IPS DF 6.9 (cell line): ENCODE results near the gene LTC4S.
A peak's percentile ranks its signal among the peaks of the same experiment; 100 is the strongest.

Experiments used
- DNase-seq: peaks from one replicate; pipeline ENCODE4 v3.0.0-alpha.2; 2013; ENCODE audit warnings: low read depth, low spot score
- H3K27ac ChIP-seq: one replicate; pipeline ENCODE4 v1.5.1; 2013; ENCODE audit warnings: low read length, control low read depth
- H3K27me3 ChIP-seq: 2 replicates; pipeline ENCODE4 v1.6.1; 2013; ENCODE audit warnings: mild to moderate bottlenecking, low read length; ENCODE audit not compliant: control insufficient read depth, insufficient read depth
- H3K36me3 ChIP-seq: 2 replicates; pipeline ENCODE4 v1.6.1; 2013; ENCODE audit warnings: low read length; ENCODE audit not compliant: control insufficient read depth, insufficient read depth
- H3K4me1 ChIP-seq: 2 replicates; pipeline ENCODE4 v1.6.1; 2013; ENCODE audit warnings: low read length; ENCODE audit not compliant: control insufficient read depth, insufficient read depth
- H3K4me3 ChIP-seq: 2 replicates; pipeline ENCODE4 v1.5.1; 2013; ENCODE audit warnings: mild to moderate bottlenecking, low read length
- H3K9me3 ChIP-seq: 2 replicates; pipeline ENCODE4 v1.6.1; 2013; ENCODE audit warnings: low read length, inconsistent platforms; ENCODE audit not compliant: control insufficient read depth, insufficient read depth
- WGBS: extraction: QIAGEN DNeasy Blood & Tissue Kit; methylation state at CpG from one replicate; pipeline ENCODE4 v1.1.7; 2013; ENCODE audit warnings: mixed read lengths, missing lambda C conversion rate; ENCODE audit not compliant: insufficient read length, insufficient coverage; 5-methylcytosine and 5-hydroxymethylcytosine counted together

The LTC4S gene

DNA sequence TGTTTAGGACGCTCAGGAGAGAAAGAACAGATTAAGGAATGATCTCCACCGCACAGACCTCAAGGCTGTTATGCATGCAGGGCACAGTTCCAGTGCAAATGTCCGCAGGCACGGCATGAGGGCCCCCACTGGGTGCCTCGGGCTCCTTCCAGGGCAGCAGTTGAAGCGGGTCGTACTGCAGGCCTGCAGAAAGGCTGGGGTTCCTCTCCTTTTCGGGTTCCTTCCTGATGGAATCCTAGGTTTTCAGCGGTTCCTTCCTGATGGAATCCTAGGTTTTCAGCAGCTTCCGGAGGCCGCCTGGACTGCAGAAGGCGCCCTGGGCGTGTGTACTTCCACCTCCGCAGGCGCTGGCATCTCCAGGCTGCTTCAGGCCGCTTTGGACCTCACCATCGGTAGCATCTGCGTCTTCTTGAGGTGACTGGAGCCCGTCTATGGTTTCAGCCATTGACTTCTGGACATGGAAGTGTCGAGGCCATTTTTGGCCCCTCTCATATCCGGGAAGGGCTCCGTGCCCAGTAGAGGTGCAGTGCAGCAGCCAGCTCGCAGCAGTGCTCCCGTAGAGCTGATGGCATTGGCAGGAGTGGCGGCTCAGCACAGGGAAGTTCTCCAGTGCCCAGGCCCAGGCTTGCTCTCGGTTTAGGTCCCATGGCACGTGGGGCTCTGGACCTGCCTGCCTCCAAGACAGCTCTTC is 18.5 kb downstream of the LTC4S start:
- Histone ChIP-seq H3K4me3 (no peak overlapping the region), H3K36me3 (0 out of 2 replicates have a peak, but pooled peaks cover 2% of the 10 kb centered on the region), H3K9me3 (no peaks in the 10 kb centered on the region), H3K4me1 (peaks cover 3% of the 10 kb centered on the region; the same call in 1 of the 2 replicates), H3K27ac (no peak overlapping the region), H3K27me3 (no peaks in the 10 kb centered on the region)
- DNase-seq, result no peak
- no CpG with 5 or more reads among the region's 27 CpGs for WGBS

DNA sequence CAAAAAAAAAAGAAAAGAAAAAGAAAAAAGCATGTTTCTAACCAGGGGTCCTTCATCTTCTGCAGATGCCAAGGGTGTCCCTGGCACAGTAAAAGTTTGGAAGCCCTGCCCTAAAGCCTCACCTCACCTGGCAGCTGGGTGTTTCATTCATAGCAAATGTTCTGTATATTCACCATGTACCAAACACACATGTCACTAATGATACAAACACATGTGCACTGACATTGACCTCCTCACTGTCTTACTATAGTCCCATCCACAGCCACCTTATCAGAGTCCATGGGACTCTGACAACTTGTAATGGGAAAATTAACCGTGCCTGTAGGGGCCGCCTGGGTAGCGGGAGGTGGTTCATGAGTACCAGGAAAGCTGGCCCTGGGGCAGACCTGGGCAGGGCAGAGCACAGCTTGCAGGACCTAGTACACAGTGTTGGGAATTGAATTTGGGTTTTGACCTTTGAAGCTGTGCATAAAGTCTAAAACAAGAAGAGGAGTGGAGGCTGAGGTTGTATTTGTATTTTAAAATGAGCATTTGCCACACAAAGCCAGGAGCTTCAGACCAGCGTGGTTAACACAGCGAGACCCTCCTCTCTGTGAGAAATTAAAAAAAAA is 19.3 kb downstream of the LTC4S start:
- Histone ChIP-seq H3K36me3 (0 out of 2 replicates have a peak, but pooled peaks cover 2% of the 10 kb centered on the region), H3K4me3 (no peak overlapping the region), H3K4me1 (peaks cover 3% of the 10 kb centered on the region; the same call in 1 of the 2 replicates), H3K9me3 (no peaks in the 10 kb centered on the region), H3K27me3 (no peaks in the 10 kb centered on the region), H3K27ac (no peak overlapping the region)
- no peak for DNase-seq
- no CpG with 5 or more reads among the region's 5 CpGs for WGBS

DNA sequence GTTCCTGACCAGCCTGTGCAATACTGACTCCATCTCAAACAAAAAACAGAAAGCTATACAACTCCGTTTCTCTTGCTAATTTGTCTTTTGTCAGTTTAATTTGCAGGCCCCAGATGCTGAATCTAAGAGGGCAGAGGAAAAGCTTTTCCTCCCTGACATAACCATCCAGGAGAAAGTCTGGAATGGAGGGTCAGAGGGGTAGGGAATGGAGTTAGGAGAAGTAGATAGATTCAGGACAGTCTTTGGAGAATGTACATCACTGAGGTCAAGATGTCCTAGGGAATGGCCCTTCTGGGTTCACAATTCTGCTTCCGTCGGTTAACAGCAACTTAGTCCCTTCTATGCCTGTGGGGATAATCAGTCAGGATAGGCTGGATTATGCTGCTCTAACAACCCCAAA is 20.3 kb downstream of the LTC4S start:
- Histone ChIP-seq H3K9me3 (no peaks in the 10 kb centered on the region), H3K4me1 (peaks cover 6% of the 10 kb centered on the region), H3K36me3 (0 out of 2 replicates have a peak, but pooled peaks cover 2% of the 10 kb centered on the region), H3K27me3 (no peaks in the 10 kb centered on the region), H3K4me3 (no peak overlapping the region), H3K27ac (no peak overlapping the region)
- WGBS, result no CpG with 5 or more reads among the region's 3 CpGs
- no peak for DNase-seq

DNA sequence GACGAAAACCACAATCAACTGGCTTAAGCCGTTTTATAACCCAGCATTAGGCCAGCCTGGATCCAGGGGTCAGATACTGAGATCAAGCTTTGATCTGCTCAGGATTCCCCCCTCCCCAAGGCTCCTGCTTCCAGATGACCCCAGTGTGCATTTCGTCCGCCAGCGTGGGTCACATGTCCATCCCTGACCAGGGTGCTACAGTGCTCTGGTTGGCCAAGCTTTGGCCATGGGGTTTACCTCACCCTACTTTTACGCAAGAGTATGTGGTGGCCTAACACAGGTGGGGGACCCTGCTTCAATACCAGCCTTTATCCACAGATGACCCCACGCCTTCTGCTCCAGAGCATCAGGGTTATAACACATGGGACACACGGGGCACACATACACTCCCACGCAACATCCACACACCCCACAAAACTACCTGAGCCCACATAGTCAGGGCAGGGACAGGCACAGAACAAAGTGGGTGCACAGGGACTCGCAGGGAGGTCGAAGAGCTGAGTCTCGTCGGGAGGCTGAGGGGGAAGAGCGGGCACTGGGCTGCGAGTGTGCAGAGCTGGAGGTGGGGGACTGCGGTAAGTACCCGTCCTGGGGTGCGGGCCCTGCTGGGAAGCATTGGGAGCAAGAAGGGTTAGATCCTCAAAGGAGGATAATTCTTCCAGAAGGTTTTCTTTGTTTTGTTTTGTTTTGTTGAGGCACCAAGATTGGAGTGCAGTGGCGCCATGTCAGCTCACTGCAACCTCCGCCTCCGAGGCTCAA is 21.9 kb downstream of the LTC4S start:
- Histone ChIP-seq H3K9me3 (no peaks in the 10 kb centered on the region), H3K27ac (no peak overlapping the region), H3K4me3 (no peak overlapping the region), H3K36me3 (0 out of 2 replicates have a peak, but pooled peaks cover 2% of the 10 kb centered on the region), H3K4me1 (peaks cover 10% of the 10 kb centered on the region), H3K27me3 (no peaks in the 10 kb centered on the region)
- no peak for DNase-seq
- no CpG with 5 or more reads among the region's 21 CpGs for WGBS

DNA sequence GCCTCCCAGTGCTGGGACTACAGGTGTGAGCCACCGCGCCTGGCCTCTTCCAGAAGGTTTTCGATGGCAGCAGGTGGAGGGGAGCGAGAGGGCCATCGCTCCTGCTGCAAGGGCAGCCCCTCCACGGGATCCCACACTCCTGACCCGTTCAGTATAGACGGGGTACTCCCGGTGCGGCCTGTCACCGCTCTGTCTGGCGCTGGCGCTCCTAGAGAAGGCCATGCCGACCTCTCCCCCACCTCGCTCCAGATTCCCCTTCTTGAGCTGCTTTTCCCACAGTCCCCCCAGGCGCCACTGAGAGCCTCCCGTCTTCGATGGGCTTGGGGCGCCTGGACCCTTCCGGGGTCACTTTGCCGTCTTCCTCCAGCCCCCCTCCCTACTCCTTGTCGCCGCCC is 22.6 kb downstream of the LTC4S start:
- H3K9me3 ChIP-seq, result no peaks in the 10 kb centered on the region
- no peak overlapping the region for H3K27ac ChIP-seq
- H3K36me3 ChIP-seq, result 0 out of 2 replicates have a peak, but pooled peaks cover 2% of the 10 kb centered on the region
- H3K4me3 ChIP-seq, result peak overlapping the region; percentile 40; the same call in 1 of the 2 replicates
- no CpG with 5 or more reads among the region's 23 CpGs for WGBS
- H3K27me3 ChIP-seq, result no peaks in the 10 kb centered on the region
- H3K4me1 ChIP-seq, result peaks cover 10% of the 10 kb centered on the region
- DNase-seq, result no peak

DNA sequence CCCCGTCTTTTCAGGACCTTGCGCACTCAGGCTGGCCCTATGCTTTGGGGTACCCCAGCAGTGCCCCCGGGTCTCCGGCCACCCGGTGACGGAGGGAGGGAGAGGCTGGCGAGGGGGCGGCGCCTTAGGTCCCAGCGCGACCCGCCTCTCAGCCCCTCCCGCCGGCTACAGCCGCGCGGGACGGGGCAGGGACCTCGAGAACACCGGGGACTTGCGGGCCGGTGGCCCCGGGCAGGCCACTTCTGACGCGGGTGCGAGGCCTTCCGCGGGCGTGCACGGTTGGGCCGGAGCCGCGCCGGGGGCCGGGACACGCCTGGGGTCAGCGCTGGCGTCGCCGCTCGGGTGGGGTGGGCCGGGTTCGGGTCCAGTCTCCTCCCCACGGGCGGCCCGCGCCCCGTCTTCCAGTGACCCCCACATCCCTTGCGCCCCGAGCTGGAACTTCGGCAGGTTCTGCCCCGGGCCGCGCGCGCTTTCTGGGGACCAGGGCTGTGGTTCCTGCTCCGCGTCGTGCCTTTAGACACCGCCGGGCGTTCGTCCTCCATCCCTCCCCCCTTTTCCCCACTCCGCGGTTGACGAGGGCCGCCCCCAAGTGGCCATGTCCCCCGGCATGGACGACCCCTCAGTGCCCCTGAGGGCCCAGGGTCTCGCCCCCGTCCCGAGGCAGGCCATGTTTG is 23.1 kb downstream of the LTC4S start:
- no peak overlapping the region for H3K27ac ChIP-seq
- 0 out of 2 replicates have a peak, but pooled peaks cover 2% of the 10 kb centered on the region for H3K36me3 ChIP-seq
- peak overlapping the region; percentile 40; the same call in 1 of the 2 replicates for H3K4me3 ChIP-seq
- no CpG with 5 or more reads among the region's 72 CpGs for WGBS
- H3K9me3 ChIP-seq, result no peaks in the 10 kb centered on the region
- H3K27me3 ChIP-seq, result no peaks in the 10 kb centered on the region
- H3K4me1 ChIP-seq, result peaks cover 10% of the 10 kb centered on the region
- no peak for DNase-seq

DNA sequence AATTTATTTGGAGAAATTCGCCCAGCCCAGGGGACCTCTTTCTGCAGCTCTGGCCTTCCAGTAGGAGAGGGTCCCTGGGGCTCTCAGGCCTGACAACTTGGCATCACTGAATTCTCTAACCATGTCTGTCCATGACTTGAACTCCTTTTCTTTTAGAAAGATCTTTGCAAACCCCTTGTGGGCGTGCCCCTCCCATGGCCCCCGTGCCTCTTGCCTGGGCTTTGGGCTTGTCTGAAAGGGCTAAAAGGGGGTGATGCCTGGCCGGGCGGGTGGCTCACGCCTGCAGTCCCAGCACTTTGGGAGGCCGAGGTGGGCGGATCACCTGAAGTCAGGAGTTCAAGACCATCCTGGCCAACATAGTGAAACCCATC is 23.7 kb downstream of the LTC4S start:
- DNase-seq, result no peak
- H3K27me3 ChIP-seq, result no peaks in the 10 kb centered on the region
- peaks cover 8% of the 10 kb centered on the region for H3K4me1 ChIP-seq
- H3K4me3 ChIP-seq, result no peak overlapping the region
- 0 out of 2 replicates have a peak, but pooled peaks cover under 1% of the 10 kb centered on the region for H3K36me3 ChIP-seq
- H3K27ac ChIP-seq, result no peak overlapping the region
- no peaks in the 10 kb centered on the region for H3K9me3 ChIP-seq
- WGBS, result no CpG with 5 or more reads among the region's 8 CpGs

DNA sequence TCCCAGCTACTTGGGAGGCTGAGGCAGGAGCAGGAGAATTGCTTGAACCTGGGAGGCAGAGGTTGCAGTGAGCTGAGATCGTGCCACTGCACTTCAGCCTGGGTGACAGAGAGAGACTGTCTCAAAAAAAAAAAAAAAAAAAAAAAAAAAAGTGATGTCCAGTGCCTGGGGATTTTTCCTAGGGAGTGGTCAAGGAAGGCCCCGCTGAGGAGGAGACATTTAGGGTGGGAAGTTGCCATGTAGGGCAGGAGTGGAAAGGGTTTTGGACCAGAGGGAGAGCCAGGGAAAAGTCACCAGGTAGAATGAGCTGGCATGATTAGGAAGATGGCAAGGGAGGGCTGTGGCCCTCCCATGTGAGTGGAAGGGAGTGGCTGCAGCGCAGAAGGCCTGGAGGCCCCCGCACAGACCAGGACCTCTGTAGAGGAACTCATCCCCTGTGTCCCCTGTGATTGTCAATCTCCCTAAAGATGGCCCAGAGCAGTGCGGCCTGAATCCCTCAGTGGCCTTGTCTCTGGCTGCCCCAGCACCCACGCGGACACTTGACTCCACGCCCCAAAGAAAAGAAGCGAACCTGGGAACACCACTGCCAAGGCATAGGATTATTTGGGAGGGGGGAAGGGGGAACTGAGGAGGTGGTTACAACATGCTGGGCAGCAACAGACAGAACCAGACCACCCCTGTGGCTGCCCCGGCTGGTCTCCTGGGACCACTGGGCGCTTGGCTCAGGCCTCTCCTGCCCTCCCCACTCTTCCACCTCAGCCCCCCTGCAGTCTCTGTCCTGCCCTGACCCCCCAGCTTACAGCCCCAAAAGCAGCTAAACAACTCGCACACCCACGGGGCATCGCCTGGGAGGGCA is 24.3 kb downstream of the LTC4S start:
- no peaks in the 10 kb centered on the region for H3K27me3 ChIP-seq
- H3K4me3 ChIP-seq, result no peak overlapping the region; the same call in 1 of the 2 replicates
- WGBS, result no CpG with 5 or more reads among the region's 14 CpGs
- peaks cover 8% of the 10 kb centered on the region for H3K4me1 ChIP-seq
- no peak for DNase-seq
- no peaks in the 10 kb centered on the region for H3K36me3 ChIP-seq
- H3K9me3 ChIP-seq, result no peaks in the 10 kb centered on the region
- H3K27ac ChIP-seq, result no peak overlapping the region

DNA sequence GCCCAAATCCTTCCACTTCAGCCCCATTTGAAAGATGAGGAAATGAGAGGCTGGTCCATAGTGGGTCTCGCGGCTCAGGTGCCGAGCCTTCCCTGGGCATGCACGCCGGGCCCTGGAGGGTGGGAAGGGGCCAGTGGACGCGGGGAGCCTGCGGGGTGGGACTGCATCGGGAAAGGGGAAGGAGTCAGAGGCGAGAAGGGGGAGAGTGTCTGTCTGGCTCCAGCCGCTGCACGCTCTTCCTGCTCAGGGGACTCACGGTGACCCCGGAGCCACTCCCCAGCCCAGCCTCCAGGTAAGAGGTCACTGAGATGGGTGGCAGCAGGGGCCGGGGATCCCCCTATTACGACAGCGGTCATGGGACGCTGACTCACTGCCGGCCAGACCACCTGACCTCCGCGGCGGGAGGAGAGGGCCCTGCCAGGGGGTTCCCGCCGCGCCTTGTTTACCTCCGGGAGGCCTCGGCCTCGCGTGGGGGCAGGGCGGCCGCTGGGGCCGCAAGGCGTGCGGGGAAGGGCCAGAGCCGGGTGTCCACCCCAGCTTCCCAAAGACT is 25.0 kb downstream of the LTC4S start:
- H3K36me3 ChIP-seq, result peaks cover 5% of the 10 kb centered on the region
- no peak for DNase-seq
- no peak overlapping the region; the same call in 1 of the 2 replicates for H3K4me3 ChIP-seq
- no CpG with 5 or more reads among the region's 35 CpGs for WGBS
- H3K4me1 ChIP-seq, result peaks cover 8% of the 10 kb centered on the region
- no peaks in the 10 kb centered on the region for H3K27me3 ChIP-seq
- no peak overlapping the region for H3K27ac ChIP-seq
- H3K9me3 ChIP-seq, result no peaks in the 10 kb centered on the region
